Sigmoid colon (tissue), 4 donors: ENCODE data around the gene SSH3.

ENCODE experiments used
- CTCF ChIP-seq, 4 experiments: fragments of 450-650 bp in 3 of 4; fragments of 200-600 bp in 1 of 4; IDR thresholded peaks; one replicate each; pipeline ENCODE4 v1.5.1; 2016 to 2019; ENCODE audit warnings: antibody characterized with exemption in 4 of 4, mild to moderate bottlenecking in 3 of 4, moderate library complexity in 2 of 4
- EP300 ChIP-seq, 4 donors: sonication (generic); formaldehyde crosslinking; IDR thresholded peaks; one replicate each; pipeline ENCODE4 v1.6.1; 2017; ENCODE audit warnings: antibody characterized with exemption in 4 of 4
- POLR2A ChIP-seq, 2 donors: fragments of 450-650 bp; IDR thresholded peaks; one replicate each; pipeline ENCODE4 v1.6.1; 2016; ENCODE audit warnings: antibody characterized with exemption in 2 of 2, mild to moderate bottlenecking in 2 of 2, moderate library complexity in 2 of 2

GRCh38 chr11:67261640-67261945 is 41.7 kb upstream of the SSH3 start:
- TF ChIP-seq CTCF (IDR thresholded peaks at IDR 0.05) (no peak), POLR2A (IDR thresholded peaks at IDR 0.05) (no peak), EP300 (IDR thresholded peaks at IDR 0.05) (no peak)
